AG04450 (cell line): Measurements from ENCODE around the gene CCDC28B. TPM values are rescaled to one million over a fixed set of nuclear protein-coding genes. Genes with fewer than 3 reads are reported as not detected.

Source experiments
- CTCF ChIA-PET: fragments of 300-600, 350-600 bp; formaldehyde crosslinking; extraction: SDS; loops from one replicate; lab custom pipeline; 2022; ENCODE audit warnings: antibody characterized with exemption, inconsistent platforms; lab: Charles Lee
- POLR2A ChIA-PET: fragments of 350-600 bp; formaldehyde crosslinking; extraction: SDS; loops from one replicate; lab custom pipeline; 2021; ENCODE audit warnings: antibody characterized with exemption, inconsistent platforms; lab: Yijun Ruan, JAX
- DNase-seq: peaks from one replicate; pipeline ENCODE4 v3.0.0-alpha.2; 2011; ENCODE audit warnings: low read depth, low spot score
- H3K27ac ChIP-seq: one replicate; pipeline ENCODE4 v1.5.1; 2012; ENCODE audit warnings: low read depth, low read length, control low read depth
- H3K27me3 ChIP-seq: one replicate; pipeline ENCODE4 v1.6.0; 2012; ENCODE audit warnings: low read length; ENCODE audit not compliant: control insufficient read depth, insufficient read depth
- H3K4me3 ChIP-seq: 2 replicates; pipeline ENCODE4 v1.5.1; 2011; ENCODE audit warnings: mild to moderate bottlenecking, low read depth, low read length, control low read depth
- H3K9me3 ChIP-seq: 2 replicates; pipeline ENCODE4 v1.5.1; 2012; ENCODE audit warnings: low read length; ENCODE audit not compliant: control insufficient read depth, insufficient read depth
- polyA plus RNA-seq: library from polyadenylated mRNA; depleted of rRNA; stranded (reverse); fragments of >200 nt; gene quantifications from 2 replicates; pipeline ENCODE4 v1.2.3, GENCODE V29; 2011
- TF ChIP-seq, protein P1 (sequence below): IDR thresholded peaks from 2 replicates; pipeline ENCODE4 v1.5.1; 2011; ENCODE audit warnings: low read depth, low read length, control low read depth, inconsistent platforms

Gene CCDC28B
- polyA plus RNA-seq, 1 experiment: 17.6 TPM

DNA sequence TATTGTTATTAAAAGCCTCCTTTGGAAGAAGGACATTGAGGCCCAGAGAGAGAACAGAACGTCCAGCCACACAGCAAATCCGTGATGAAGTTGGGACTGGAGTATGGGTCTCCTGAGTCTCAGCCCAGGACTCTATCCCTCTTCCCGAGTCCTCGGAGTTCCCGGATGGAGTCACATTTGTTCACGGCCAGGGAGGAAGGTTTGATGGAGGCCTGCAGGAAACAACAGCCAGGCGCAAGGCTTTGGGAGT, 21.3 kb upstream of the CCDC28B start:
- Histone ChIP-seq H3K4me3 (peak overlapping the region; percentile 81), H3K27ac (peak overlapping the region; percentile 58), H3K27me3 (no peaks in the 10 kb centered on the region), H3K9me3 (no peaks in the 10 kb centered on the region; the same call in 1 of the 2 replicates)
- CTCF ChIA-PET: no interaction called here
- TF ChIP-seq, protein P1, sequence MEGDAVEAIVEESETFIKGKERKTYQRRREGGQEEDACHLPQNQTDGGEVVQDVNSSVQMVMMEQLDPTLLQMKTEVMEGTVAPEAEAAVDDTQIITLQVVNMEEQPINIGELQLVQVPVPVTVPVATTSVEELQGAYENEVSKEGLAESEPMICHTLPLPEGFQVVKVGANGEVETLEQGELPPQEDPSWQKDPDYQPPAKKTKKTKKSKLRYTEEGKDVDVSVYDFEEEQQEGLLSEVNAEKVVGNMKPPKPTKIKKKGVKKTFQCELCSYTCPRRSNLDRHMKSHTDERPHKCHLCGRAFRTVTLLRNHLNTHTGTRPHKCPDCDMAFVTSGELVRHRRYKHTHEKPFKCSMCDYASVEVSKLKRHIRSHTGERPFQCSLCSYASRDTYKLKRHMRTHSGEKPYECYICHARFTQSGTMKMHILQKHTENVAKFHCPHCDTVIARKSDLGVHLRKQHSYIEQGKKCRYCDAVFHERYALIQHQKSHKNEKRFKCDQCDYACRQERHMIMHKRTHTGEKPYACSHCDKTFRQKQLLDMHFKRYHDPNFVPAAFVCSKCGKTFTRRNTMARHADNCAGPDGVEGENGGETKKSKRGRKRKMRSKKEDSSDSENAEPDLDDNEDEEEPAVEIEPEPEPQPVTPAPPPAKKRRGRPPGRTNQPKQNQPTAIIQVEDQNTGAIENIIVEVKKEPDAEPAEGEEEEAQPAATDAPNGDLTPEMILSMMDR: no peak
- no peak for DNase-seq
- POLR2A ChIA-PET: interaction anchor here (0.7 to 2.6 kb wide), 13 partner anchors 18 to 157 kb away, joined by 3 to 19 read pairs (median 7); partner anchors contain the start of genes CCDC28B, IQCC, KPNA6 and MARCKSL1

DNA sequence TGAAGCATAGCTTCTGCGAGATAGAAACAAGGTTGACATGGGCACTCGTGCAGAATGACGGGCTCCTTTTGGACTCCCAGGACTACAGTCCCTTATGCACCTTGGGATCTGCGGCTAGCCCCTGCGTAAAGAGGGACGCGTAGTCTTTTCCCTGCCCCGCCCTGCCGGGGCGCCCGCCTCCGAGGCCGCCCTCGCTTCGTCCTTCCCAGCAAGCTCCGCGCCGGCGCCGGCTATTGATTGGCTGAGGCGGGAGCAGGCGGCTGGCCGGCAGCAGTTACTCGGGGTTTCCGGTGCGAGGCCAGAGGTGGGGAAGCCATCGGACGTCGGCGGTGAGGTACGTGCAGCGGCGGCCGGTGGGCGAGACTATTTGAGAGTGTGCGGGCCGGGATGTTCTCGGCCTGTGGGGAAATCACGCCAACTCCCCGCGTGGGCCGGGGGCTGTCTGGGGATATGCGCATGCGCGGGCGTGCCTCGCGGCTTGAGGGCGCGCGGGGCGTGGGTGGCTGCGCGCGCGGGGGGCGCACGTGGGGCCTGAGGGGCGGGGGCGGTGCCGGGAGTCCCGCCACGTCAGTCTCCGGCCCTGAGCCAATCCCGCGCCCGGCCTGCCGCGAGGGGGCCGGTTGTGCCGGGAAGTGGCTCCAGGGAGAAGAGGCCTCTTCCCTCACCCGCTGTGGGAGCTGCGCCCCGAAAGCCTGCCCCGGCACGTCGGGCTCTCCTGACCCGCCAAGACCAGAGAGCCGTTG, 20.8 kb upstream of the CCDC28B start, which contains the start of gene TXLNA:
Gene TXLNA, plus strand, starts transcription at position 233 of the 743 bp plus-strand sequence. CDS start 671 bp downstream, outside the sequence.
- CTCF ChIA-PET: interaction anchor here (0.6 kb wide), 1 partner anchor 159 kb away, joined by 6 read pairs; no protein-coding TSS in a partner anchor
- Histone ChIP-seq H3K27ac (peak within 1 kb of the TSS; percentile 97), H3K27me3 (no peaks in the 10 kb centered on the region), H3K9me3 (no peaks in the 10 kb centered on the region; the same call in 1 of the 2 replicates), H3K4me3 (peak within 1 kb of the TSS; percentile 81)
- TF ChIP-seq, protein P1: no peak
- DNase-seq: peak; percentile 68
- POLR2A ChIA-PET: interaction anchor here (0.5 to 2.6 kb wide), 16 partner anchors 18 to 156 kb away, joined by 3 to 19 read pairs (median 6); partner anchors contain the start of genes CCDC28B, IQCC, KPNA6 and MARCKSL1

DNA sequence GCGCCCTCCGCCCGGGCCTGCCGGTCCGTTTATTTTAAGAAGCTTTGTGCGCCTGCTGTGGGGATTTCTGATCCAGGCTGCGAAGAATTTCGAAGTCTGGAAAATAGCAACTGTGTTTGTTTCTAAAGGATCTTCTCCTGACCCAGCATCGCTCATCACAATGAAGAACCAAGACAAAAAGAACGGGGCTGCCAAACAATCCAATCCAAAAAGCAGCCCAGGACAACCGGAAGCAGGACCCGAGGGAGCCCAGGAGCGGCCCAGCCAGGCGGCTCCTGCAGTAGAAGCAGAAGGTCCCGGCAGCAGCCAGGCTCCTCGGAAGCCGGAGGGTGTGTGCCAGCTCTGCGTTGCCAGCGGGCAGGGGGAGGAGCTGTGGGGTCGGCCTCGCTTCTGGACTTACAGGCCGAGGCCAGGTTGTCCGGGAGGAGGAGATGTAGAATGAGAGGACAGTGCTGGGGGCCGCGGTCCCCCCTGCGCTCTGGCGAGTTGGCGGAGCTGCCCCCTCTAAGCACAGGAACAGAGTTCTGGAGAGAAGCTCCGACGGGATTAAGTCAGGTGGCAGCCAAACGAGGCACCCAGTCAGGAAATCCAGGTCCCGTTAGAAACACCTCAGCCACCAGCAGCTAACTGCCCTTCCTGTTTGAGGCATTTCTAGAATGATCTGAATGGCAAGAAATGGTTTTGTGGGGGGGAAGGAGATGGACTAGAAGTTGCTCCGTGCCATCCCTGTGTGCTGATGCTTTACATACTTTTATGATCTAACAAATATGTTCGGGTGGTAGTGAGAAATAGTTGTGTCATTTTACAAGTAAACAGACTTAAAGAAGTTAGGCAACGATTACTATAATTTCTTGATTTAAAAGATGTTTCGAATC, 20.0 kb upstream of the CCDC28B start:
- CTCF ChIA-PET: interaction anchor here (0.6 kb wide), 1 partner anchor 160 kb away, joined by 6 read pairs; no protein-coding TSS in a partner anchor
- no peak for DNase-seq
- H3K27me3 ChIP-seq: no peaks in the 10 kb centered on the region

DNA sequence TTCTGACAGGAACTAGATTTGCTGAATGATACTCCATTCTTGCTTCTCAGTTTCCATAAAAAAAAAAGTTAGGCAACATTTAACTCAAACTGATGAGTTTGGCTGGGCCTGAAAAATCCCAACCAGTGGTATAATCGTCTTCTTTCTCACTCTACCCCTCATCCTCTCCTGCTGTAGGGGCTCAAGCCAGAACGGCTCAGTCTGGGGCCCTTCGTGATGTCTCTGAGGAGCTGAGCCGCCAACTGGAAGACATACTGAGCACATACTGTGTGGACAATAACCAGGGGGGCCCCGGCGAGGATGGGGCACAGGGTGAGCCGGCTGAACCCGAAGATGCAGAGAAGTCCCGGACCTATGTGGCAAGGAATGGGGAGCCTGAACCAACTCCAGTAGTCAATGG, 19.3 kb upstream of the CCDC28B start:
- ChIA-PET CTCF (interaction anchor here (0.8 to 0.9 kb wide), 2 partner anchors 72 to 169 kb away, joined by 4 to 6 read pairs; no protein-coding TSS in a partner anchor), POLR2A (interaction anchor here (0.9 to 2.6 kb wide), 6 partner anchors 16 to 155 kb away, joined by 3 to 19 read pairs (median 6); partner anchors contain the start of genes IQCC, KPNA6, MARCKSL1 and TMEM39B)
- Histone ChIP-seq H3K27ac (peak overlapping the region; percentile 71), H3K9me3 (no peaks in the 10 kb centered on the region; the same call in 1 of the 2 replicates), H3K4me3 (peak overlapping the region; percentile 81), H3K27me3 (no peaks in the 10 kb centered on the region)
- no peak for DNase-seq
- TF ChIP-seq, protein P1: no peak

More for the DNA sequence above, 20.0 kb upstream of the CCDC28B start:
- TF ChIP-seq, protein P1: no peak
- peak overlapping the region; percentile 97 for H3K27ac ChIP-seq
- POLR2A ChIA-PET: interaction anchor here (0.5 to 2.6 kb wide), 13 partner anchors 17 to 156 kb away, joined by 3 to 19 read pairs (median 7); partner anchors contain the start of genes CCDC28B, IQCC, KPNA6 and MARCKSL1
- H3K4me3 ChIP-seq: peak overlapping the region; percentile 81
- H3K9me3 ChIP-seq: no peaks in the 10 kb centered on the region; the same call in 1 of the 2 replicates
